Fibroblast of lung (primary cell): Measurements from ENCODE around the gene CTNNA2.

ENCODE experiments used
- EZH2 ChIP-seq: IDR thresholded peaks from 2 replicates; pipeline ENCODE4 v1.5.1; 2012; ENCODE audit warnings: low read length, control low read depth, mild to moderate bottlenecking; ENCODE audit errors: missing control alignments
- TF ChIP-seq, protein P1 (sequence below), 2 donors: IDR thresholded peaks in 1 of 2; conservative IDR thresholded peaks in 1 of 2; 1 replicate in 1 of 2; 2 replicates in 1 of 2; pipeline ENCODE4 v1.5.1; 2011 to 2012; ENCODE audit warnings: low read length in 2 of 2, control low read depth in 1 of 2, inconsistent platforms in 1 of 2, low read depth in 1 of 2, mild to moderate bottlenecking in 1 of 2

- TF ChIP-seq, protein P1, sequence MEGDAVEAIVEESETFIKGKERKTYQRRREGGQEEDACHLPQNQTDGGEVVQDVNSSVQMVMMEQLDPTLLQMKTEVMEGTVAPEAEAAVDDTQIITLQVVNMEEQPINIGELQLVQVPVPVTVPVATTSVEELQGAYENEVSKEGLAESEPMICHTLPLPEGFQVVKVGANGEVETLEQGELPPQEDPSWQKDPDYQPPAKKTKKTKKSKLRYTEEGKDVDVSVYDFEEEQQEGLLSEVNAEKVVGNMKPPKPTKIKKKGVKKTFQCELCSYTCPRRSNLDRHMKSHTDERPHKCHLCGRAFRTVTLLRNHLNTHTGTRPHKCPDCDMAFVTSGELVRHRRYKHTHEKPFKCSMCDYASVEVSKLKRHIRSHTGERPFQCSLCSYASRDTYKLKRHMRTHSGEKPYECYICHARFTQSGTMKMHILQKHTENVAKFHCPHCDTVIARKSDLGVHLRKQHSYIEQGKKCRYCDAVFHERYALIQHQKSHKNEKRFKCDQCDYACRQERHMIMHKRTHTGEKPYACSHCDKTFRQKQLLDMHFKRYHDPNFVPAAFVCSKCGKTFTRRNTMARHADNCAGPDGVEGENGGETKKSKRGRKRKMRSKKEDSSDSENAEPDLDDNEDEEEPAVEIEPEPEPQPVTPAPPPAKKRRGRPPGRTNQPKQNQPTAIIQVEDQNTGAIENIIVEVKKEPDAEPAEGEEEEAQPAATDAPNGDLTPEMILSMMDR (conservative IDR thresholded peaks at IDR 0.05 in 1 of 2, IDR thresholded peaks at IDR 0.05 in 1 of 2; ENCODE audit: low read depth in 1 of 2, low read length in 2 of 2), result no peak
- no peak for TF ChIP-seq EZH2
These were observed 246.0 kb downstream of the CTNNA2 start for GRCh38 chr2:79758749-79759282.
